Lower lobe of right lung (tissue), 2 donors: ENCODE results near the gene IRAK2. TPM values are rescaled to one million over a fixed set of nuclear protein-coding genes. Genes with fewer than 3 reads are reported as not detected.

Experiments used
- ATAC-seq, 2 donors: fragments of 200-7000 bp; cut with Tn5 transposase; one replicate each; pipeline ENCODE4 v1.9.1; 2020 to 2022; ENCODE audit warnings: mild to moderate bottlenecking in 2 of 2, moderate library complexity in 2 of 2
- DNase-seq: peaks from one replicate; pipeline ENCODE4 v3.0.0-alpha.2; 2020
- H3K27ac ChIP-seq: fragments of 200-600 bp; one replicate; pipeline ENCODE4 v1.8.0; 2022
- H3K27me3 ChIP-seq: fragments of 200-600 bp; one replicate; pipeline ENCODE4 v1.8.0; 2022; ENCODE audit warnings: low read depth
- H3K36me3 ChIP-seq: fragments of 200-600 bp; one replicate; pipeline ENCODE4 v1.8.0; 2022; ENCODE audit warnings: mild to moderate bottlenecking
- H3K4me1 ChIP-seq: fragments of 200-600 bp; one replicate; pipeline ENCODE4 v1.8.0; 2022
- H3K4me3 ChIP-seq: fragments of 200-600 bp; one replicate; pipeline ENCODE4 v1.8.0; 2022; ENCODE audit warnings: mild to moderate bottlenecking
- H3K9me3 ChIP-seq: fragments of 200-600 bp; one replicate; pipeline ENCODE4 v1.8.0; 2022
- intact Hi-C: fragments of 100-400 bp; cut with DNase I; formaldehyde crosslinking; loops from one replicate; pipeline ENCODE4 v1.11.0; 2022
- total RNA-seq: library from RNA; stranded (reverse); fragmentation: NEBNext Ultra II Directional; extraction: Animal tissue kit (Norgen Biotek cat#: 25700); gene quantifications from one replicate; pipeline ENCODE4 v1.2.1, GENCODE V29; 2021
- TF ChIP-seq, protein P1 (sequence below): fragments of 200-600 bp; IDR thresholded peaks from one replicate; pipeline ENCODE4 v1.8.0; 2022; ENCODE audit warnings: antibody characterized with exemption, mild to moderate bottlenecking
- donor health status: DM: no; HTN: yes; CAD: no; lungs with severe emphysema.

The IRAK2 gene
- total RNA-seq, 1 donor from 2014 or later, result 3.9 TPM

DNA sequence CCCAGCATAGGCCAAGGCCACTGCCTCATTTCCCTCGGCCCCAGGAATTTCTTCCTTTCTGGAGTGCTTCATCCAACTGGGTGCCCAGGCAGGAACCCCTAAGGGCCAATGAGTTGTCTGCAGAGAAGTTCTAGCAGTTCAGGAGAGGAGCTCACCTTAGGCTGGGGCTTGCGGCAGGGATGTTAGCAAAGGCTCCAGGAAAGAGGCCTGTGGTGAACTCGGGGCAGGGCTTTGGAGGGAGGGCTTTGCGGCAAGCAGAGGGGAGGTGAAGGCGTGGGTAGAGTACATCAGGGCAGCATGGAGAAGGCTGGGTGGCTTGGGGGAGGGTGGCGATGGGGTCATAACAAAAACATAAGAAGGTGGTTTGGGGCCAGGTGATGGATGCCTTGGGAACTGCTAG, 126.9 kb downstream of the IRAK2 start:
- Histone ChIP-seq H3K36me3 (peaks cover 32% of the 10 kb centered on the region), H3K9me3 (no peaks in the 10 kb centered on the region), H3K27ac (no peak overlapping the region), H3K27me3 (no peaks in the 10 kb centered on the region), H3K4me1 (peaks cover 7% of the 10 kb centered on the region), H3K4me3 (no peak overlapping the region)
- intact Hi-C loops, result no loop called here
- TF ChIP-seq, protein P1, sequence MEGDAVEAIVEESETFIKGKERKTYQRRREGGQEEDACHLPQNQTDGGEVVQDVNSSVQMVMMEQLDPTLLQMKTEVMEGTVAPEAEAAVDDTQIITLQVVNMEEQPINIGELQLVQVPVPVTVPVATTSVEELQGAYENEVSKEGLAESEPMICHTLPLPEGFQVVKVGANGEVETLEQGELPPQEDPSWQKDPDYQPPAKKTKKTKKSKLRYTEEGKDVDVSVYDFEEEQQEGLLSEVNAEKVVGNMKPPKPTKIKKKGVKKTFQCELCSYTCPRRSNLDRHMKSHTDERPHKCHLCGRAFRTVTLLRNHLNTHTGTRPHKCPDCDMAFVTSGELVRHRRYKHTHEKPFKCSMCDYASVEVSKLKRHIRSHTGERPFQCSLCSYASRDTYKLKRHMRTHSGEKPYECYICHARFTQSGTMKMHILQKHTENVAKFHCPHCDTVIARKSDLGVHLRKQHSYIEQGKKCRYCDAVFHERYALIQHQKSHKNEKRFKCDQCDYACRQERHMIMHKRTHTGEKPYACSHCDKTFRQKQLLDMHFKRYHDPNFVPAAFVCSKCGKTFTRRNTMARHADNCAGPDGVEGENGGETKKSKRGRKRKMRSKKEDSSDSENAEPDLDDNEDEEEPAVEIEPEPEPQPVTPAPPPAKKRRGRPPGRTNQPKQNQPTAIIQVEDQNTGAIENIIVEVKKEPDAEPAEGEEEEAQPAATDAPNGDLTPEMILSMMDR, result no peak
- no peak for ATAC-seq
- DNase-seq, result no peak

DNA sequence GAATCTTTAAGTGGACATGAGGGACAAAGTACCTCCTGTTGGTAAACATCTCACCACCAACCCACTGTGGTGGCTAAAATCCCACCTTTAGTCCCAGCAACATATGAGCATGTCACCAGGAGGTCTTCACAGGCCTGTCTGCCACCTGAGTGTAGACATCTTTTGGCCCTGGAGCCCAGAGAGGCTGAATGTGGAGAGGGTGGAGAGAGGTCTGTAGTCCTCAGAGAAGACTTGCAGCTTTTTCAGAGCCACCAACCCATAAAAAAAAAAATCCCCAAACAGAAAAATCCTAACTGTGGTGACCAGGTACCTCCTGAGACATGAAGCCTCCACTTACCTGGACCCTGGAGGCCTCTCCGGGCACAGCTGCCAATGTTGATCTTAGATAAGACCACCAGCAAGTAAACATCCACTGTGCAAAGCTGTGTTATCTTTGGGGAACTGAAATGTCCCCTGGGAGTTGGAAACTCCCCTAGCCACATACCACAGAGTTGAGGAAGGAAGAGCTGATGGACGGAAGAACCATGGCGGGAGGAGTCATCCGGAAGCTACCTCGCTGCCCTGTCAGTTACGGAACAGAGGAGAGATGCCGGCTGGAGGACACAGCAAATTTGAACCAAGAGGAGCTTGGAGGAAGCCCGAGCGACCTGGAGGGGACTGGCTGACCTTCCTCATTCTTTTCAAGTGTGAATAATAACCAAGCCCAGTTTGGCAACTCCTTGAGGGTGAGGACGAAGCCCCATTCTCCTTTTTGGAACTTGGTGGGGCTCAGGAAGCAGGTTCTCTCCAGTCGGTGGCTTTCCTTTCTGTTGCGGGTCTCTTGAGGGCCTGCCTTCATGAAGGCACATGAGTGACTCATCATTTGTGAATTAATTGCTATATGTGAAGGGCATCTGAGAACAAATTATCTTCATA, 128.0 kb downstream of the IRAK2 start, which contains the start of gene GHRL:
Gene GHRL (minus strand): TSS at position 443 of the 915 bp plus-strand sequence. CDS start 2,767 bp downstream, outside the sequence.
- H3K36me3 ChIP-seq, result peaks cover 37% of the 10 kb centered on the region
- peak within 1 kb of the TSS; percentile 18 for H3K27ac ChIP-seq
- no peak within 1 kb of the TSS for H3K4me3 ChIP-seq
- TF ChIP-seq, protein P1, result no peak
- H3K4me1 ChIP-seq, result peaks cover 7% of the 10 kb centered on the region
- ATAC-seq (peak; percentile 56 to 59), DNase-seq (peak; percentile 49)
- no peaks in the 10 kb centered on the region for H3K9me3 ChIP-seq
- H3K27me3 ChIP-seq, result no peaks in the 10 kb centered on the region
- intact Hi-C loops, result no loop called here

Other genes with a start within 250 kb of the IRAK2 start
- gene IL17RC, start 247.8 kb upstream of the IRAK2 start, total RNA-seq, result 27.2 TPM
- 54.3 TPM for gene CRELD1, start 231.1 kb upstream of the IRAK2 start, total RNA-seq
- 2.1 TPM for gene PRRT3, start 212.5 kb upstream of the IRAK2 start, total RNA-seq
- gene EMC3, start 178.1 kb upstream of the IRAK2 start, total RNA-seq, result 74.9 TPM
- 6.1 TPM for gene FANCD2, start 138.5 kb upstream of the IRAK2 start, total RNA-seq
- gene FANCD2OS, start 56.7 kb upstream of the IRAK2 start, total RNA-seq, result not detected
- gene BRK1, start 49.2 kb upstream of the IRAK2 start, total RNA-seq, result 116 TPM
- 38.1 TPM for gene VHL, start 23.1 kb upstream of the IRAK2 start, total RNA-seq
- 36.0 TPM for gene TATDN2, start 83.5 kb downstream of the IRAK2 start, total RNA-seq
- 2.5 TPM for gene GHRL, start 128.0 kb downstream of the IRAK2 start, total RNA-seq
- 76.3 TPM for gene SEC13, start 156.2 kb downstream of the IRAK2 start, total RNA-seq